Suppressor macrophage (primary cell): Measurements from ENCODE around the gene SLC4A4.

Source experiments
- DNase-seq, 4 experiments: peaks; one replicate each; pipeline ENCODE4 v3.0.0-alpha.2; 2020 to 2022

The SLC4A4 gene

GRCh38 chr4:71545168-71545567 lies 206.3 kb downstream of the SLC4A4 start:
- DNase-seq, result no peak

- DNase-seq, result no peak
Measured at GRCh38 chr4:71549516-71550160, 210.8 kb downstream of the SLC4A4 start.

DNA sequence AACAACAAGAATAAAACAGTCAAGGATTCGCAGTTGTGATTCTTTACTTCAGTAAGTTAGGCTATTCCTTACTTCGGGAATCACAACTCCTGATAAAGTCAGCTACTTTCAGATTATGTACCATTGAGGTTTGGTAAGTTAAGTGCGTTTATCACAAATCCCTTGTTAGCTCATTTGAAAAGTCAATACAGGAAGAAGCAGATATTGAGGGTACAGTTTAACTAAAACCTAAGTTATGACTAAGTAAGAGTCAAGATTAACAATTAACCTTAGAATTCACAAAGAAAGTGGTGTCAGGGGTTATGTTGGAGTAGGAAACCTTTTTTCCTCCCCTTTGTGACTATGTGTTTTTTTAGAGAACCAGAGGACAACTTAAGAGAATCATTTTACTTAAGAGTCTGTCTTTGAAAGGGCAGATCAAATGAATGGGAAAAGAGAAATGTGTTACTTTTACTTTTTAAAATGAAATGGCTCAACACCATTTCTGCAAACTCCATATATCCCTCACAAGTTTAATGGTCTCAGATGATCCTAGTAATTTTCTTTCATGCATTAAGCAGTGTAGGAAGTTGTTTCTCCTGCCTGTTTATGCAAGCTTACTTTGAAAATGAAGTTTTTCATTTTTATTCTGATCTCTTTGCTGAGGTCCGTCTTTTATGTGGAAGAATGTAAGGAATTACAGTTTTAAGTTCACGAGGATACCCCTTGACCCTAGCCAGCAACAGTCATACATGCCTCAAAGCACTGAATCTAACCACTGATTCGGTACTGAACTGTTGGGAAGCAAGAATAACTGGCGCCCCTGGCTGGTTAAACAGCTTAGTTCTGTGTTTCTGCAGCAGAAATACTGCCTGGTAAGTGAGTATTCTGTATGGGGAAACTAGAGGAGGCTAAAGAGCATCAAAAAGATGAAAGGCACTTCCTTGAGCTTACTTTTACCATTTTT lies 211.7 kb downstream of the SLC4A4 start:
- DNase-seq, result no peak

DNA sequence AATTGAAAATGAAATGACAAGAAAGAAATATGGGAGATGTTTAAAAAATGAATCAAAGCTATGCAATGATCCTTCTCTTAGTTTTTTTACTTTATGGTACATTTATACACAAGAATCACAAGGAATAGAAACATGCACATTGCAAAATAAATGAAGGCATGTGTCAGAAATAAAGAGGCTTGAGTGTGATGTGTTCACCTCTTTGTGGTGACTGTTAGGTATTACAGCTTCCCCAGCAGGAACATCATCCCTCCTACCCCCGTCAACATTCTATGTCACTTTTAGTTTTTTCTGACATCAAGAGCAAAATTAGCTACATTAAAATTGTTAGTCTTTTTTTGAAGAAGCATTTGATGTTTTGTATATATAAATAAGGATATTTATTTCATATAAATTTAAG lies 214.8 kb downstream of the SLC4A4 start:
- DNase-seq, result peak in 2 of 4 experiments; percentile 3 to 4

GRCh38 chr4:71554025-71554424 lies 215.2 kb downstream of the SLC4A4 start:
- no peak for DNase-seq

GRCh38 chr4:71558248-71558647 lies 219.4 kb downstream of the SLC4A4 start:
- DNase-seq, result no peak

GRCh38 chr4:71559957-71560571 lies 221.2 kb downstream of the SLC4A4 start:
- DNase-seq, result no peak

GRCh38 chr4:71564775-71565174 lies 226.0 kb downstream of the SLC4A4 start:
- DNase-seq, result no peak

DNA sequence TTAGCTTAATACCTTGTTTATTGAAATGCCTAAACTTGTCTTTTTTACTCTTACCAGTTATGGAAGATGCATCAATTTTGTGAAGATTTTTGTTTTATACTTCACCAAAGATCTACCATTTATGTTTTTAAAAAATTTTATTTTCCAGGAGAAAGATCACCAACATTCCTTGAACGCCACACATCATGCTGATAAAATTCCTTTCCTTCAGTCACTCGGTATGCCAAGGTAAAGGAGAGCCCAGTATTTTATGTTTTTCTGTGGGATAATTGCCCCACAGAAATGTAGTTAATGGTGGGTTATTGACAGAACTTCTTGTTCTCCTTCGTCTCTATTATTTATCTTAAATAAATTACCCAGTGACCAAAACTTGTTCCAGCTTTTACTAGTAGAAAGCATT lies 228.0 kb downstream of the SLC4A4 start:
- DNase-seq, result no peak

DNA sequence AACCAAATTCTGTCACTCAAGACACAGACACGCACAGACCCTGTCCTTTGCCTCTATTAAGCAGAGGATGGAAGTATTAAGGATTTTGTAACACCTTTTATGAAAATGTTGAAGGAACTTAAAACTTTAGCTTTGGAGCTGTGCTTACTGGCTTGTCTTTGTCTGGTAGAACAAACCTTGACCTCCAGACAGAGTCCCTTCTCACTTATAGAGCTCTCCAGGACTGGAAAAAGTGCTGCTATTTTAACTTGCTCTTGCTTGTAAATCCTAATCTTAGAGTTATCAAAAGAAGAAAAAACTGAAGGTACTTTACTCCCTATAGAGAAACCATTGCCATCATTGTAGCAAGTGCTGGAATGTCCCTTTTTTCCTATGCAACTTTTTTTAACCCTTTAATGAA lies 229.3 kb downstream of the SLC4A4 start:
- DNase-seq, result no peak

- no peak for DNase-seq
Measured at GRCh38 chr4:71570492-71570891, 231.7 kb downstream of the SLC4A4 start.

- DNase-seq, result no peak
Measured at GRCh38 chr4:71571346-71571745, 232.5 kb downstream of the SLC4A4 start.

GRCh38 chr4:71583971-71584370 lies 245.2 kb downstream of the SLC4A4 start:
- DNase-seq, result no peak

DNA sequence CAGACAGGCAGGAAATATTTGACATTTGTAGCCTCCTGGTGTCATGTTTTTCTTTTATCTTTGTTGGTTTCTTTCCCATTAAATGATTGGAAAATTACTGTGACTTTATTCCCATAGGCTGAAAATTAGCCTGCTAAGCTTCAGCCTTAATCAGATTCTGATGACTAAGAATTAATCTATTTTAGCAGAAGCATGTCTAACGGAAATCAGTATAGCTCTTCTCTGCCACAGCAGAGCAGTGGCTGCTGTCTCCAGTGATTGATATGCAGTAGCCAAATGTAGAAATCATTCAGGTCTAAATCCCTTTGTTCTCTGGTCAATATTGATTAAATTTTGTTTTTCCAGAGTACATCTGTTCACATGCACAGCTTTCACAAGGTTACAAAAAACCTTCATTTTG lies 245.8 kb downstream of the SLC4A4 start:
- DNase-seq, result no peak

GRCh38 chr4:71586087-71586763 lies 247.4 kb downstream of the SLC4A4 start:
- no peak for DNase-seq

DNA sequence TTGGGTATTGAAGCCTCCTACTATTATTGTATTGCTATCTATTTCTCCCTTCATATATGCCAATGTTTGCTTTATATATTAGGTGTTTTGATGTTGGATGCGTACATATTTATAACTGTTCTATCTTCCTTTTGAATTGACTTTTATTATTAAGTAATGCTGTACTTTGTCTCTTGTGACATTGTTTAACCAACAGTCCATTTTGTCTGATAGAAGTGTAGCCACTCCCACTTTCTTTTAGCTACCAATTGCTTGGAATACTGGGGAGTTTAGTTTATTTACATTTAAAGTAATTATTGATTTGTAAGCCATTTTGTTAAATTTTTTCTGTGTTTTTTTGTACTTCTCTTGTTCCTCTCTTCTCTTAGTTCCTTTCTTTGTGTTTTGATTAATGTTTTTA lies 249.2 kb downstream of the SLC4A4 start:
- DNase-seq, result no peak

GRCh38 chr4:71592793-71593192 lies 254.0 kb downstream of the SLC4A4 start:
- DNase-seq, result no peak

DNA sequence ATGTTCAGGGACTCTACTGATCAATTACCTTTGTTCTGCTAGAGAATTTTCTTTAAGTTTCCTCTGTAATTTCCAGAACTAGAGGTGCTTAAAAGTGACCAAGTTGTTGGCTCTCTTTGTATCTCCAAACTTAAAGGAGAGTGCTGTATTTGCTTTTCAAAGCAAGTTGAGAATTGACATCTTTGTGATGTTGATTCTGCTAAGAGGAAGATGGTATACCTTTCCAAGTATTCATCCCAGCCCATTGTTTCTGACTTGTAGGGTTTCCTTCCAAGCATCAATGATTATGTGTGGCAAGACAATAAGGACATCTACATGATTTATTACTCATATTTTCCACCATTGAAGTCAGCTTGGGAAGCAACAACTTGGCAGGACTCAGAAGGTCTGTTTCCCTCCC lies 254.5 kb downstream of the SLC4A4 start:
- no peak for DNase-seq

- DNase-seq, result no peak
Measured at GRCh38 chr4:71595576-71596108, 256.8 kb downstream of the SLC4A4 start.

DNA sequence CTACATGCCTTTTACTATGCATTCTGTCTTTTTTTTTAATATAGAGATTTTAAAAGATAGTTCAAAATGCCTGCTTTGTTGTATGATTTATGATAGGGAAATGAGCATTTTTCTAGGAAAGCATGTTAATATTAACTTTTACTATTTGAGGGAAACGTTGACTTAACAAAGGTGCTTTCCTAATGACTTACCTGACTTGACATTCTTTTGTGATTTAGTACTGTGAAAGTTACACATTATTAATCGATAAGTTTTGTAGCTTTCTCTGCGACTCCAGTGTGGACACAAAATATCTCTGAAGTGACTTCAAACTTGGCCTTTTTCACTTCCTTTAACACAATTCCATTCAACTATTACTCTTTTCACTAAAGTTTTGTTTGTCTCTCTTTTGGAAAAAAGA lies 260.8 kb downstream of the SLC4A4 start:
- DNase-seq, result no peak

DNA sequence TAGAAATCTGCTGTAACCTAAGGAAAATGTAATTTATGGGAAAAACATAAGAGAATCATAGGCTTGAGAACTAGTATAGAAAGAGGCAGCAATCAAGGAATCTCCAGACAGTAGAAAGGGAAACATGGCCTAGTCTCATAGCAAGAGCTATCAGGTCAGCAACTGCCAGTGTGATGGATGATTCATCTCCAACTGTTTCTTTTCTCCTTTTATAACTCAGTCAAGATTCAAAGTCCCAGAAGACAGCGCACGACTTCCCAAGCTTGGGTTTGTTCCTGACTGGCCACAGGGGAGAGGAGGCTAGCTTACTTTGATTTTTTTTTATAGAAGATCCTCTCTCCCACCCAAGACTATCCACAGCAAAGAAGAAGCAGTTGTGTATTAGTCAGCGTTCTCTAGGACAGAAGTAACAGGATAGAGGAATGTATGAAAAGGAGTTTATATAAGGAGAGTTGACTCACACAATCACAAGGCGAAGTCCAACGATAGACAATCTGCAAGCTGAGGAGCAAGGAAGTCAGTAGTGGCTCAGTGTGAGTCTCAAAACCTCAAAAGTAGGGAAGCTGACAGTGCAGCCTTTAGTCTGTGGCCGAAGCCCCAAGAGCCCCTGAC lies 263.6 kb downstream of the SLC4A4 start:
- DNase-seq, result no peak

- no peak for DNase-seq
Measured at GRCh38 chr4:71604785-71605184, 266.0 kb downstream of the SLC4A4 start.
